GM23338 (cell line): ENCODE results near the gene TBC1D19. TPM values are rescaled to one million over a fixed set of nuclear protein-coding genes. Genes with fewer than 3 reads are reported as not detected.

Source experiments
- ATAC-seq: fragments of 200-7000 bp; cut with Tn5 transposase; 3 replicates; pipeline ENCODE4 v1.9.1; 2020
- DNase-seq: peaks from one replicate; pipeline ENCODE4 v3.0.0-alpha.2; 2015; ENCODE audit warnings: low spot score
- H2AFZ ChIP-seq: fragments of 200-600 bp; sonication (generic); 2 replicates; pipeline ENCODE4 v1.8.0; 2016; ENCODE audit warnings: antibody characterized with exemption, mild to moderate bottlenecking, moderate library complexity
- H3F3A ChIP-seq: fragments of 200-600 bp; sonication (generic); replicated peaks from 2 replicates; pipeline ENCODE4 v1.8.0; 2017; ENCODE audit warnings: antibody characterized with exemption, mixed run types, low read depth
- H3K27ac ChIP-seq: fragments of 200-600 bp; sonication (generic); 2 replicates; pipeline ENCODE4 v1.6.1; 2016; ENCODE audit warnings: low read depth
- H3K27me3 ChIP-seq: fragments of 200-600 bp; sonication (generic); 2 replicates; pipeline ENCODE4 v1.8.0; 2016; ENCODE audit warnings: mild to moderate bottlenecking, mixed run types, moderate library complexity; ENCODE audit not compliant: insufficient read depth
- H3K36me3 ChIP-seq: fragments of 200-600 bp; sonication (generic); 2 replicates; pipeline ENCODE4 v1.8.0; 2016; ENCODE audit warnings: mild to moderate bottlenecking; ENCODE audit not compliant: insufficient read depth
- H3K4me1 ChIP-seq: fragments of 200-600 bp; sonication (generic); 2 replicates; pipeline ENCODE4 v1.8.0; 2016; ENCODE audit warnings: mild to moderate bottlenecking, moderate library complexity; ENCODE audit not compliant: insufficient read depth
- H3K4me2 ChIP-seq: fragments of 200-600 bp; sonication (generic); 2 replicates; pipeline ENCODE4 v1.7.1; 2017; ENCODE audit warnings: mixed run types
- H3K4me3 ChIP-seq: fragments of 200-600 bp; sonication (generic); 2 replicates; pipeline ENCODE4 v1.6.1; 2016; ENCODE audit warnings: mixed run types
- H3K79me2 ChIP-seq: fragments of 200-600 bp; sonication (generic); replicated peaks from 2 replicates; pipeline ENCODE4 v1.8.0; 2017; ENCODE audit warnings: mild to moderate bottlenecking; ENCODE audit not compliant: insufficient read depth
- H3K9me2 ChIP-seq: fragments of 200-600 bp; sonication (generic); 2 replicates; pipeline ENCODE4 v1.8.0; 2017; ENCODE audit not compliant: insufficient read depth
- H4K20me1 ChIP-seq: fragments of 200-600 bp; sonication (generic); replicated peaks from 2 replicates; pipeline ENCODE4 v1.8.0; 2017; ENCODE audit warnings: mild to moderate bottlenecking; ENCODE audit not compliant: insufficient read depth
- H3K27ac Mint-ChIP-seq: 2 replicates; pipeline ENCODE4 v1.8.0; 2020; ENCODE audit warnings: inconsistent platforms, mild to moderate bottlenecking, moderate library complexity, mixed read lengths
- H3K27me3 Mint-ChIP-seq: 3 replicates; pipeline ENCODE4 v1.8.0; 2022; ENCODE audit warnings: low read depth, mild to moderate bottlenecking, moderate library complexity, mixed read lengths, inconsistent platforms; ENCODE audit not compliant: insufficient read depth, poor library complexity
- H3K36me3 Mint-ChIP-seq: 3 replicates; pipeline ENCODE4 v1.8.0; 2021; ENCODE audit warnings: low read depth, mild to moderate bottlenecking, inconsistent platforms, moderate library complexity, mixed read lengths
- H3K4me1 Mint-ChIP-seq: 3 replicates; pipeline ENCODE4 v1.8.0; 2020; ENCODE audit warnings: mild to moderate bottlenecking, inconsistent platforms, mixed read lengths
- H3K4me3 Mint-ChIP-seq: 3 replicates; pipeline ENCODE4 v1.8.0; 2021; ENCODE audit warnings: moderate library complexity, mild to moderate bottlenecking, inconsistent platforms, mixed read lengths
- H3K9me3 Mint-ChIP-seq: 3 replicates; pipeline ENCODE4 v1.8.0; 2020; ENCODE audit warnings: moderate library complexity, mild to moderate bottlenecking, inconsistent platforms, mixed read lengths
- CREB1 ChIP-seq: fragments of 250-450 bp; sonication (Bioruptor Pico); IDR thresholded peaks from 2 replicates; pipeline ENCODE4 v1.5.0; 2020; ENCODE audit warnings: low read depth, mild to moderate bottlenecking, moderate library complexity
- EZH2 ChIP-seq: fragments of 200-600 bp; sonication (generic); IDR thresholded peaks from one replicate; pipeline ENCODE4 v1.8.0; 2017; ENCODE audit warnings: antibody characterized with exemption, mild to moderate bottlenecking, low read depth; ENCODE audit not compliant: unreplicated experiment
- EZH2phosphoT487 ChIP-seq: fragments of 200-600 bp; sonication (generic); IDR thresholded peaks from one replicate; pipeline ENCODE4 v1.8.1; 2018; ENCODE audit warnings: antibody characterized with exemption; ENCODE audit not compliant: unreplicated experiment
- JUNB ChIP-seq: IDR thresholded peaks from one replicate; pipeline ENCODE4 v1.6.1; 2016; ENCODE audit warnings: antibody characterized with exemption; ENCODE audit not compliant: unreplicated experiment
- NANOG ChIP-seq: IDR thresholded peaks from 2 replicates; pipeline ENCODE4 v1.6.1; 2016; ENCODE audit warnings: antibody characterized with exemption, borderline replicate concordance
- POLR2AphosphoS5 ChIP-seq: IDR thresholded peaks from 2 replicates; pipeline ENCODE4 v1.6.1; 2016; ENCODE audit warnings: antibody characterized with exemption, low read depth
- ZNF114 ChIP-seq: fragments of 250-450 bp; sonication (Bioruptor Pico); IDR thresholded peaks from 2 replicates; pipeline ENCODE4 v1.5.0; 2020; ENCODE audit warnings: mild to moderate bottlenecking, moderate library complexity
- polyA plus RNA-seq: library from polyadenylated mRNA; unstranded; fragments of >200 nt; fragmentation: Nextera tagmentation; extraction: Ambion mirVana; gene quantifications from 2 replicates; pipeline ENCODE4 v1.2.1, GENCODE V29; 2016
- total RNA-seq: library from RNA; depleted of rRNA; stranded (reverse); fragments of >200 nt; shearing (Covaris generic); gene quantifications from 2 replicates; pipeline ENCODE4 v1.2.3, GENCODE V29; 2014
- TF ChIP-seq, protein P1 (sequence below): IDR thresholded peaks from one replicate; pipeline ENCODE4 v1.6.1; 2018; ENCODE audit warnings: antibody characterized with exemption; ENCODE audit not compliant: unreplicated experiment
- TF ChIP-seq, protein P2 (sequence below): fragments of 250-450 bp; sonication (Bioruptor Pico); IDR thresholded peaks from 2 replicates; pipeline ENCODE4 v1.5.0; 2020; ENCODE audit warnings: mild to moderate bottlenecking, moderate library complexity

The TBC1D19 gene
- total and polyA plus RNA-seq, 2 experiments from 2014 or later, result 1.9 to 4.3 TPM

- TF ChIP-seq JUNB (no peak), EZH2 (no peak), EZH2phosphoT487 (no peak), POLR2AphosphoS5 (no peak), NANOG (no peak), ZNF114 (CRISPR knock-in tag) (no peak), CREB1 (CRISPR knock-in tag) (no peak)
- TF ChIP-seq, protein P1, sequence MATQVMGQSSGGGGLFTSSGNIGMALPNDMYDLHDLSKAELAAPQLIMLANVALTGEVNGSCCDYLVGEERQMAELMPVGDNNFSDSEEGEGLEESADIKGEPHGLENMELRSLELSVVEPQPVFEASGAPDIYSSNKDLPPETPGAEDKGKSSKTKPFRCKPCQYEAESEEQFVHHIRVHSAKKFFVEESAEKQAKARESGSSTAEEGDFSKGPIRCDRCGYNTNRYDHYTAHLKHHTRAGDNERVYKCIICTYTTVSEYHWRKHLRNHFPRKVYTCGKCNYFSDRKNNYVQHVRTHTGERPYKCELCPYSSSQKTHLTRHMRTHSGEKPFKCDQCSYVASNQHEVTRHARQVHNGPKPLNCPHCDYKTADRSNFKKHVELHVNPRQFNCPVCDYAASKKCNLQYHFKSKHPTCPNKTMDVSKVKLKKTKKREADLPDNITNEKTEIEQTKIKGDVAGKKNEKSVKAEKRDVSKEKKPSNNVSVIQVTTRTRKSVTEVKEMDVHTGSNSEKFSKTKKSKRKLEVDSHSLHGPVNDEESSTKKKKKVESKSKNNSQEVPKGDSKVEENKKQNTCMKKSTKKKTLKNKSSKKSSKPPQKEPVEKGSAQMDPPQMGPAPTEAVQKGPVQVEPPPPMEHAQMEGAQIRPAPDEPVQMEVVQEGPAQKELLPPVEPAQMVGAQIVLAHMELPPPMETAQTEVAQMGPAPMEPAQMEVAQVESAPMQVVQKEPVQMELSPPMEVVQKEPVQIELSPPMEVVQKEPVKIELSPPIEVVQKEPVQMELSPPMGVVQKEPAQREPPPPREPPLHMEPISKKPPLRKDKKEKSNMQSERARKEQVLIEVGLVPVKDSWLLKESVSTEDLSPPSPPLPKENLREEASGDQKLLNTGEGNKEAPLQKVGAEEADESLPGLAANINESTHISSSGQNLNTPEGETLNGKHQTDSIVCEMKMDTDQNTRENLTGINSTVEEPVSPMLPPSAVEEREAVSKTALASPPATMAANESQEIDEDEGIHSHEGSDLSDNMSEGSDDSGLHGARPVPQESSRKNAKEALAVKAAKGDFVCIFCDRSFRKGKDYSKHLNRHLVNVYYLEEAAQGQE, result no peak
- TF ChIP-seq, protein P2, sequence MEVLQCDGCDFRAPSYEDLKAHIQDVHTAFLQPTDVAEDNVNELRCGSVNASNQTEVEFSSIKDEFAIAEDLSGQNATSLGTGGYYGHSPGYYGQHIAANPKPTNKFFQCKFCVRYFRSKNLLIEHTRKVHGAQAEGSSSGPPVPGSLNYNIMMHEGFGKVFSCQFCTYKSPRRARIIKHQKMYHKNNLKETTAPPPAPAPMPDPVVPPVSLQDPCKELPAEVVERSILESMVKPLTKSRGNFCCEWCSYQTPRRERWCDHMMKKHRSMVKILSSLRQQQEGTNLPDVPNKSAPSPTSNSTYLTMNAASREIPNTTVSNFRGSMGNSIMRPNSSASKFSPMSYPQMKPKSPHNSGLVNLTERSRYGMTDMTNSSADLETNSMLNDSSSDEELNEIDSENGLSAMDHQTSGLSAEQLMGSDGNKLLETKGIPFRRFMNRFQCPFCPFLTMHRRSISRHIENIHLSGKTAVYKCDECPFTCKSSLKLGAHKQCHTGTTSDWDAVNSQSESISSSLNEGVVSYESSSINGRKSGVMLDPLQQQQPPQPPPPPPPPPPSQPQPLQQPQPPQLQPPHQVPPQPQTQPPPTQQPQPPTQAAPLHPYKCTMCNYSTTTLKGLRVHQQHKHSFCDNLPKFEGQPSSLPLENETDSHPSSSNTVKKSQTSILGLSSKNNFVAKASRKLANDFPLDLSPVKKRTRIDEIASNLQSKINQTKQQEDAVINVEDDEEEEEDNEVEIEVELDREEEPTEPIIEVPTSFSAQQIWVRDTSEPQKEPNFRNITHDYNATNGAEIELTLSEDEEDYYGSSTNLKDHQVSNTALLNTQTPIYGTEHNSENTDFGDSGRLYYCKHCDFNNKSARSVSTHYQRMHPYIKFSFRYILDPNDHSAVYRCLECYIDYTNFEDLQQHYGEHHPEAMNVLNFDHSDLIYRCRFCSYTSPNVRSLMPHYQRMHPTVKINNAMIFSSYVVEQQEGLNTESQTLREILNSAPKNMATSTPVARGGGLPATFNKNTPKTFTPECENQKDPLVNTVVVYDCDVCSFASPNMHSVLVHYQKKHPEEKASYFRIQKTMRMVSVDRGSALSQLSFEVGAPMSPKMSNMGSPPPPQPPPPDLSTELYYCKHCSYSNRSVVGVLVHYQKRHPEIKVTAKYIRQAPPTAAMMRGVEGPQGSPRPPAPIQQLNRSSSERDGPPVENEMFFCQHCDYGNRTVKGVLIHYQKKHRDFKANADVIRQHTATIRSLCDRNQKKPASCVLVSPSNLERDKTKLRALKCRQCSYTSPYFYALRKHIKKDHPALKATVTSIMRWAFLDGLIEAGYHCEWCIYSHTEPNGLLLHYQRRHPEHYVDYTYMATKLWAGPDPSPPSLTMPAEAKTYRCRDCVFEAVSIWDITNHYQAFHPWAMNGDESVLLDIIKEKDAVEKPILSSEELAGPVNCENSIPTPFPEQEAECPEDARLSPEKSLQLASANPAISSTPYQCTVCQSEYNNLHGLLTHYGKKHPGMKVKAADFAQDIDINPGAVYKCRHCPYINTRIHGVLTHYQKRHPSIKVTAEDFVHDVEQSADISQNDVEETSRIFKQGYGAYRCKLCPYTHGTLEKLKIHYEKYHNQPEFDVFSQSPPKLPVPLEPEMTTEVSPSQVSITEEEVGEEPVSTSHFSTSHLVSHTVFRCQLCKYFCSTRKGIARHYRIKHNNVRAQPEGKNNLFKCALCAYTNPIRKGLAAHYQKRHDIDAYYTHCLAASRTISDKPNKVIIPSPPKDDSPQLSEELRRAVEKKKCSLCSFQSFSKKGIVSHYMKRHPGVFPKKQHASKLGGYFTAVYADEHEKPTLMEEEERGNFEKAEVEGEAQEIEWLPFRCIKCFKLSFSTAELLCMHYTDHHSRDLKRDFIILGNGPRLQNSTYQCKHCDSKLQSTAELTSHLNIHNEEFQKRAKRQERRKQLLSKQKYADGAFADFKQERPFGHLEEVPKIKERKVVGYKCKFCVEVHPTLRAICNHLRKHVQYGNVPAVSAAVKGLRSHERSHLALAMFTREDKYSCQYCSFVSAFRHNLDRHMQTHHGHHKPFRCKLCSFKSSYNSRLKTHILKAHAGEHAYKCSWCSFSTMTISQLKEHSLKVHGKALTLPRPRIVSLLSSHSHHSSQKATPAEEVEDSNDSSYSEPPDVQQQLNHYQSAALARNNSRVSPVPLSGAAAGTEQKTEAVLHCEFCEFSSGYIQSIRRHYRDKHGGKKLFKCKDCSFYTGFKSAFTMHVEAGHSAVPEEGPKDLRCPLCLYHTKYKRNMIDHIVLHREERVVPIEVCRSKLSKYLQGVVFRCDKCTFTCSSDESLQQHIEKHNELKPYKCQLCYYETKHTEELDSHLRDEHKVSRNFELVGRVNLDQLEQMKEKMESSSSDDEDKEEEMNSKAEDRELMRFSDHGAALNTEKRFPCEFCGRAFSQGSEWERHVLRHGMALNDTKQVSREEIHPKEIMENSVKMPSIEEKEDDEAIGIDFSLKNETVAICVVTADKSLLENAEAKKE (CRISPR knock-in tag), result no peak
- Histone ChIP-seq H3K27ac (peak overlapping the region; percentile 67), H2AFZ (peak overlapping the region; percentile 86), H3K4me2 (peak overlapping the region; percentile 76), H3K4me1 (peaks cover 6% of the 10 kb centered on the region), H3K27me3 (no peaks in the 10 kb centered on the region), H4K20me1 (no peaks in the 10 kb centered on the region), H3K36me3 (no peaks in the 10 kb centered on the region), H3K9me2 (no peaks in the 10 kb centered on the region), H3K79me2 (no peaks in the 10 kb centered on the region), H3F3A (no peaks in the 10 kb centered on the region), H3K4me3 (peak overlapping the region; percentile 87)
- DNase-seq, result no peak
- peak; percentile 65 for ATAC-seq
- H3K27ac Mint-ChIP-seq, result no peak overlapping the region
- no peaks in the 10 kb centered on the region for H3K27me3 Mint-ChIP-seq
- H3K4me1 Mint-ChIP-seq, result peaks cover 9% of the 10 kb centered on the region
- H3K36me3 Mint-ChIP-seq, result no peaks in the 10 kb centered on the region
- peak overlapping the region; percentile 94 for H3K4me3 Mint-ChIP-seq
- no peaks in the 10 kb centered on the region for H3K9me3 Mint-ChIP-seq
Observed at GRCh38 chr4:26583538-26583864, 383 bp upstream of the TBC1D19 start.
